GM18507 (cell line): ENCODE results near the gene TMOD3.
"Not testable (repeated sequence)": the region's sequence is repeated elsewhere in the genome, so short reads cannot be mapped to it uniquely, and the experiment has no call there.

Source experiments
- DNase-seq: peaks from one replicate; pipeline ENCODE4 v3.0.0; 2011; ENCODE audit warnings: low read depth; ENCODE audit not compliant: insufficient read length; ENCODE audit errors: extremely low spot score
- FAIRE-seq: peaks from 2 replicates; lab custom pipeline; 2011; peaks lifted over from hg19 to GRCh38; lab: Jason Lieb, UNC

The TMOD3 gene

DNA sequence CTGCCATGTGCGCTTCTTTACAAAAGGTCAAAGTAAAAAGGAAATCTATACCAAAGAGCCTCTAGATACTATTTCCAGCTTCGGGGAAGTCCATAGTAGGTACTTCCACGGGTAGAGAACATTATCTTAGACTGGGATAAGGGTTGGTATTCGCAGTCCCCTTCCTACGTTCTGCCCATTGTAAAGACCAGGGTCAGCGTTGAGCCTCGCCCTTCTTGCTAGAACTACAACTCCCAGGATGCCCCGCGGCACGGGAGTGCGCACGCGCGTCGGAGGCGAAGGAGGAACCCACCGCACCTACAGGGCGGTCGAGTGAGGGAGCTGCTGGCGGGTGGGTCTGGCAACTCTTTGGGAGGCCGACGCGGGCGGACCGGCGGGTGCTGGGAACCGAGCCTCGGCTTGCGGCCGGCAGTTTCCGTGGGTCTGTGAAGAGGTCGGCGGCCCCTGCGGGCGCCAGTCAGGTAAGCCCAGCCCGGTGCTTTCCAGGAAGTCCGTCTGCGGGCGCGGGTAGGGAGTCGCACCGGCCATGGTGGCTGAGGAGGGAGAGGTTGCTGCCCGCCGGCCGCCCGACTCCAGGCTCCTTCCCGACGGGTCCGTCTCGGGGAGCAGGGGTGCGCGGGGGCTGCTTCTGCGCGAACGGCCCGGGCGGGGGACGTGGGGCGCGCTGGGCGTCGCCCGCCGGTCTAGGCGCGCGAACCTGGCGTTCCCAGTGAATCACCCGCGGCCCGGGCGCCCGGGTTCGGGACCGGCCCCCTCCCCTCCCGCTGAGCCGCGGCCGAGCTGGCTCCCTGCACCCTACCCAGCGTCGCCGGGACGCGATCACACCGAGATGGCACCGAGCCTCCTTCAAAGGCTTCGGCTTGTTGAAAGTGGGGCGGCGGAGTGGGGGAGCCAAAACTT lies at the start of gene TMOD3:
Gene TMOD3, plus strand, starts transcription at position 278 of the 900 bp plus-strand sequence. CDS start 33,232 bp downstream, outside the sequence.
- peak; percentile 95 for FAIRE-seq
- peak; percentile 93 for DNase-seq

DNA sequence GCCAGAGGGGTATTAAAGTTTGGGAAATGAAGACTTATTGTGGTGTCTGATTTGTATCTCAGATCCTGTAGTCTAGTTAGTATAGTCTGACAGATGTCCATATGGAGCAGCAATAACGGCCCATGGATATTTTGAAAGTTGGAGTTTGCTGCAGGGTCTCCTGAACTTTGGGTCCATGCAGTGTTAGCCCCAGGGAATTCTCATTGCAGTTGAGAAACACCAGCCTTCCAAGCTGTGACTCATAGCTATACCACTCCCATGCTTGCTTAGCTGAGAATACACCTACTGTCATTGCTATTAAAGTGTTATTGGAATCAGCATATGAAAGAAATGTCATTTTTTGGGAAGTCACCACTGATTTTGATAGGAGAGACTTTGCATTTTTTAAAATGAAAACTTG lies 48.8 kb upstream of the TMOD3 start:
- no peak for DNase-seq
- FAIRE-seq = no peak

DNA sequence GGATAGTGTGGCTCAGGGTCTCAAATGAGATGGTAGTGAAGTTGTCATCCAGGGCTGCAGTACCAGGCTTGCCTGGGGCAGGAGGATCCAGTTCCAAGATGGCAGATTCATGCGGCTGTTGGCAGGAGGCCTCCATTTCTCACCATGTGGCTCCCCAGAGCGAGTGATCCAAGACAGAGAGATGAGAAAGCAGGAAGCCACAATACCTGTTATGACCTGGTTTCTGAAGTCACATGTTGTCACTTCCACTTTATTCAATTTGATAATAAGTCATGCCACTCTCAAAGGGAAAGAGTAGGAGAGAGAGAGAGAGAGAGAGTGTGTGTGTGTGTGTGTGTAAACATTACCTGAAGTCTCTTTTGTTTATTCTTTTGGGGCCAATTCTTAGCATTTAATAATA lies 47.9 kb upstream of the TMOD3 start:
- no peak for DNase-seq
- FAIRE-seq = no peak

DNA sequence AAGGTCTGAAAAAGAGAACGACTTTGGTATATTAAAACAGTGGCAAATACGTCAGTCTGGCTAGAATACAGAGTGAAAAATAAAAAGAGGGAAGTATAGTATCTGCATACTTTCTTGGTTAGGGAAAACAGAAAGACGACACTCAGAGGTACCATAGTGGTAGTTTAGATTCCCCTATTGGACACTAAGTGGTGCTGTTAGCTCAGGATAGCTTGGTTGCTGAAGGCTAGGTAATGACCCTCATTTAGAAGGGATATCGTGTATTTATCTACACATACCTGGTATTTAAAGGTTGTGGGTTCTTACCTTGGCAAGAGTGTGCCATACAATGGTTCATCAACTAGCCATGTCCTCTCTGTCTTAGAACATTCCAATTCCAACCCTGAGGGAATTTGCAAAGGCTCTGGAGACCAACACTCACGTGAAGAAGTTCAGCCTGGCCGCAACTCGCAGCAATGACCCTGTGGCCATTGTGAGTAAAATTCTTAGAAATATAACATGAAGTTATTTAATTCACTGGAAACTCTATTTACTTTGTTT lies 47.0 kb upstream of the TMOD3 start:
- FAIRE-seq (no peak), DNase-seq (no peak)

DNA sequence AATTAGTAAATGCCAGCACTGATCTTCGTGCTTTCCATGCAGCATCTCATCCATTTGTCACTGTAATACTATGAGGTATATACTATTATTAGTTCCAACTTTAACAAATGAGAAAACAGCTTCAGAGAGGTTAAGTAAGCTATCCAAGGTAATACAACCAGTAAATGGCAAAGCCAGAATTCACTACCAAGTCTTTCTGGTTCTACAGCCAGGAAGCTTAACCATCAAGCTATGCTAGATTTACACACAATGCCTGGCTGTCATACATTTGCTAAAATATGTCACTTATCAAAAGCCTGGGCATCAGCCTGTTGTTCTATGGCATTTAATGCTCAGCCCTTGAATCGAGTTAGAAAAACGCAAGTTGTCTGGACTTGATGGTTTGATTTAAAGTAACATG lies 45.5 kb upstream of the TMOD3 start:
- FAIRE-seq = no peak
- DNase-seq = no peak

DNA sequence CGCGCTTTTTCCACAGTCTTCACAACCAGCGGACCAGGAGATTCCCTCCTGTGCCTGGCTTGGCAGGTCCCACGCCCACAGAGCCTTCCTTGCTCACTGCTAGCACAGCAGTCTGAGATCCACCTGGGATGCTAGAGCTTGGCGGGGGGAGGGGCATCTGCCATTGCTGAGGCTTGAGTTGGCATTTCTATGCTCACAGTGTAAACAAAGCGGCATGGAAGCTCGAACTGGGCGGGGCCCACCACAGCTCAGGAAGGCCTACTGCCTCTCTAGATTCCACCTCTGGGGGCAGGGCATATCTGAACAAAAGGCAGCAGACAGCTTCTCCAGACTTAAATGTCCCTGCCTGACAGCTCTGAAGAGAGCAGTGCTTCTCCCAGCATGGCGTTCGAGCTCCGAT lies 42.3 kb upstream of the TMOD3 start:
- DNase-seq = not testable (repeated sequence)

DNA sequence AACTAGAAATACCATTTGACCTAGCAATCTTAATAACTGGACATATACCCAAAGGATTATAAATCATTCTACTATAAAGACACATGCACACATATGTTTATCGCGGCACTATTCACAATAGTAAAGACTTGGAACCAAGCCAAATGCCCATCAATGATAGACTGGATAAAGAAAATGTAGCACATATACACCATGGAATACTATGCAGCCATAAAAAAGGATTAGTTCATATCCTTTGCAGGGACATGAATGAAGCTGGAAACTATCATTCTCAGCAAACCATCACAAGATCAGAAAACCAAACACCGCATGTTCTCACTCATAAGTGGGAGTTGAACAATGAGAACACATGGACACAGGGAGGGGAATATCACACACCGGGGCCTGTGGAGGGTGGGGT lies 37.0 kb upstream of the TMOD3 start:
- DNase-seq, FAIRE-seq: not testable (repeated sequence)

More for the DNA sequence above, 42.3 kb upstream of the TMOD3 start:
- FAIRE-seq = not testable (repeated sequence)

DNA sequence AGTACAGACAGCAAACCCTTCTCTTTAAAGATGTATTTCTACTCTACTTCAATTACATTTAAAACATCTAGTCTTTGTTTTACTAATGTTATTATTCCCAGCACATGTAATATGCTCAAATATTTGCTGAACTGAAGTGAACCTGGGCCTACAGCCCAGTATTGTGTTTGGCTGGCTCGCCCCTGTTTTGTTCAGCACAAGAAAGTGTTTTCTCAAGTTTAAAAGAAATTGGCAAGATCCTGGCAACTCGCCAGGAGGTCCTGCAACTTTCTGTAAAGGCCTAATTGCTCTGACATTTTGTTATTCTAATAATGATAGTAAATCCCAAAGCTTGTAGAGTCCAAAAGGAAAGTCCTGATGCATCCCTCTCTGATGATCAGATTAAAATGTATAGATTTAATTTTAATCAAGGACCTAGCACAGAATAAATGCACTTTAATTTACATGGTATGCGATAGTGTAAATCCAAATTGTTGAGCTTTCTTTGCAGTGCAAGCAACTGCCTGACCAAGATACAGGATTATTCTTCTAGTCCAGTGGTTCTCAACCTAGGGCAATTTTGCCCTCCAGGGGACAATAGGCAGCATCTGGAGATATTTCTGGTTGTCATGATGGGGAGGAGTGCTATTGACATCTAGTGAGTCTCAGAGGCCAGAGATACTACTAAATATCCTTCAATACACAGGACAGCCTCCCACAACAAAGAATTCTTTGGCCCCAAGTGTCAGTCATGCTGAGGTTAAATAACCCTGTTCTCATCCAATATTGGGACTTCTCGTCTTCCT lies 35.7 kb upstream of the TMOD3 start:
- DNase-seq (no peak), FAIRE-seq (no peak)

DNA sequence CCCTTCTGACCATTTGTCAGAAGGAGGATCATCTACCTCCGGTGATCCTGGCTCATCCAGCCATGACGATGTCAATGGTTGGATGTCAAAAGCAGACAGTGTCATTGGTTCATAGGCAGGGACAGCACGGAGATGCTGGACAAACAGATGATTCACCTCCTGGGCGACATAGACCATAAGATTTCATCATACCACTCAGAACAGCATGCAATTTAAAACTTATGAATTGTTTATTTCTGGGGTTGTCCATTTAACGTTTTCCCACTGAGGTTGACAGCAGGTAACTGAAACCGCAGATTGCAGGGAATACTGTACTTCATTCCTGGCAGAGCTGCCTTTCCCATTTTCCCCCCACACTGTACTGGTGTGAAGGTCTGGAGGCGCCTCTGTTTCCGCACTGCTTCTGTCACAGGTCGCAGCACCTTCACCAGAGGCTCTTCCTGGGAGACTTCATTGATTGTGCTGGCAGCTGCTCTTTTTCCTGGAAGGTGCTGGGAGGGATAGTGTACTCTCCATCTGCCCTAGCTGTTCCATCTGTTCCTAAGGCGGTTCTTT lies 32.5 kb upstream of the TMOD3 start:
- FAIRE-seq = no peak
- no peak for DNase-seq

DNA sequence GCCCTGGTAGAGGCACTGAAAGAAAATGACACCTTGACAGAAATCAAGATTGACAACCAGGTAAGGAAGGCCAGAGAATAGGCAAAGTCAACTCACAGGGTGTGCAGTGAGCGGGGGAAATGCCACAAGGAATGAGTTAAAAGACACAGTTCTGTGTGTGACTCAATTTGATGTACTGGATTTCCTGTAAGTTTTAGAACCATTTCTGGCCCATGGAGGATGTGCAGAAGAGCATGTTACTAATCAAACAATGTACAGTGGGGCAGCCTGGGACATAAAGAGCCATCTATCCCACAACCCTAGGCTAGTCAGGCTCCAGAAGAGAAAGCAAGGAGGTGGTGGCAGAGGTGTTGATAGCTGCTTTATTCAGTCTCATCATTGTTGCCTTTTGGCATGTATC lies 31.2 kb upstream of the TMOD3 start:
- DNase-seq (no peak), FAIRE-seq (no peak)

DNA sequence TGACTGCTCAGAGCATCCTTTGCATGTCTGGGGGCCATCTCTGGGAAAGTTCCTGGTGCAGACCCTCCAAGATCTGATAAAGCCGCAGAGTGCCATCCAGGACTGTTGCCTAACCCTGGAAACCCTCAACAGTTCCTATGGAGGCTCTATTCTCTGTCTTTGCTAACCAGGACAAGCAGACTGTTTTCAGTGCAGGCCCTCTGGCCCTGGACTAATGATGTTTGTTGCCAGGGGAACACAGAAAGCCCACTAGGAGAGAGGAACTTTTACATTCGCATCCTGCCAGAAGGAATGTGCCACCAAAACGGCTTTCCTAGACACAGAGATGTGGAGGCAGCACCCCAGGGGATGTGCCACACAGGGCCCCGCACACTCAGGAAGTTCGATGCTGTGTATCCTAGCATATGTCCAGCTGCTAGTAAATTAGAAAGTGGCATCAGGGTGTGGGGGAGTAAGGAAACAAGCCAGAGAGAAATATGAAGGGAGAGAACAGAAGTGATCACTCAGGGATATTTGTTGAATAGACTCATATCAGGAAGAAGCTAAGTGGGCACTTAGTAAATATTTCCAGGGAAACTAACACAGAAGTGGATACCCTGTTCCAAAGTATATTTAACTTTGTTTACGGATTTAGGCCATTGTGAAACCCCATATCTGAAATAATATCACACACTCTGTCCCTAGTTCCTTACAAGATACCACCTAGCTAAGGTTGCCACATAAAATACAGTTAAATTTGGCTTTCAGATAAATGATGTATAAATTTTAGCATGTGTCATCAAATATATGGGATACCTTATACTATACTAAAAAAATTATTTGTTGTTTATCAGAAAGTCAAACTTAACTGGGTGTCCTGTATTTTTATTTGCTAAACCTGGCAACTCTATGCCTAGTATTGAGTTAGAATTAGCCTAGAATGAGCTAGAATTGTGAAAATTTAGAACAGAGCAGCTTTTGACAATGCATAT lies 29.9 kb upstream of the TMOD3 start:
- FAIRE-seq (no peak), DNase-seq (no peak)

DNA sequence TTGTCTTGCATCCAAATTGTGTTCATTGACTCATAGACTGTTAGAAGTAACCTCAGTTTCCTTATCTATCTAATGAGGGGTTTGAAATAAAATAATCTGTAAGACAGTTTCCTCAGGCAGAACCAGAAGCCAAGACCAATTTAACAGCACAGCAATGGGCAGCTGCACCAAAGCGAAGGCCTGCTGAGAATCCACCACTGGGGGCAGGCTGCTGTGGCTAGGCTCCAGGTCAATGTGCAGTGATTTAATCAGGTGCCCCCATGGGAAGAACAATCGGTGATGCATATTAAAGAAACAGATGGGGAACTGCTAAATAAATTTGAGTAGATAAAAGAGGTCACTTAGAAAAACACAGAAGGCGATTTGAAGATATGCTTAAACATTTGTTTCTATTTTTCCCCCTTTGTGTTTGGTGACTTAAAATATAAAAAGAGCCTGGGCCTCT lies 28.0 kb upstream of the TMOD3 start:
- FAIRE-seq (no peak), DNase-seq (no peak)

DNA sequence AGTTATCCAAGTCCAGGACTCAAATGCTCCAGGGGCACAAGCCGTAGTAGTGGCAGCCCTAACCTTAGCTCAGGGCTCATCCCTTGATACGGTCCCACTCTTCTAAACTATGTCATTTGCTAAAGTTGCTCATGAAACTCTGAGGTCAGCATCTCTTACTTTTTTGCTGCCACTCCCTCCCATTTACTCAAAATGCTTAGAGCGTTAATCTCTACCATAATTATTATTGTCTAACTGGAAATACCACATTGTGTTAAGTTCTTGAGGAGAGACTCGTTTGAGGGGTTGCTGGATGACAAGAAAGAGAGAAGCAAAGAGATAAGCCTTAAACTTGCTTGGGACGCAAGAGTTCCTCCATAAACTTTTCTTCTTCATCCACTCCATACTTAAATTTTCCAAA lies 26.9 kb upstream of the TMOD3 start:
- no peak for FAIRE-seq

DNA sequence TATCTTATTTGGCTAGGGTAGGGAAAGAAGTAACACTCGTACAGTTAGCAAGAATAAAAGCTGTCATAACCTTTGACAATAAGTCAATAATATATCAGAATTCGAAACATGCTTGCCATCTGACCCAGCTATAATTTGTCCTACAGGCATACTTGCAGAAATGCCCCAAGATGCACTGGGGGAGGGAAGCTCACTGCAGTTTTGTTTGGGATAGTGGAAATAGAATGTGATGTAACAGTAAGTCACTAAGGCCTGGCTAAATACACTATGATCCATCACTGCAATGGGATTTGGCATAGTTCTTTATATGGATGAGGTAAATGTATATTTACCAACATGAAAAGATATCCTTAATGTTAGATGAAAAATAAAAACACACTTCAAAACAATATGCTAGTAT lies 25.5 kb upstream of the TMOD3 start:
- DNase-seq (no peak), FAIRE-seq (no peak)

More for the DNA sequence above, 26.9 kb upstream of the TMOD3 start:
- no peak for DNase-seq

DNA sequence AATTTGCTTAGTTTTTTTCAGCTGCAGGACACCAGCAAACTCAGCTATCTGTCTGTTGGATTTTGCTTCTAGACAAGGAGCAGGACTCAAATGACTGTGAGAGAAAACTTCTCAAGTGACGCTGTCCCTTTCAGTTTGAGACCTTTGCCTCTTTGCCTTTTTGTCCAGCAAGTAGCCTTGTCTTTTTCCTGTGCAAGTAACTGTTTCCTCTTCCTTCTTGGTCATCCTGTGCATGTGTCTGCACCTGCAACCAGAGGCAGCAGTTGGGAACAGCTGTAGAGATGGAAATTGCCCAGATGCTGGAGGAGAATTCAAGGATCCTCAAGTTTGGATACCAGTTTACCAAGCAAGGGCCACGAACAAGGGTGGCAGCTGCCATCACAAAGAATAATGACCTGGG lies 23.3 kb upstream of the TMOD3 start:
- no peak for FAIRE-seq
- no peak for DNase-seq

DNA sequence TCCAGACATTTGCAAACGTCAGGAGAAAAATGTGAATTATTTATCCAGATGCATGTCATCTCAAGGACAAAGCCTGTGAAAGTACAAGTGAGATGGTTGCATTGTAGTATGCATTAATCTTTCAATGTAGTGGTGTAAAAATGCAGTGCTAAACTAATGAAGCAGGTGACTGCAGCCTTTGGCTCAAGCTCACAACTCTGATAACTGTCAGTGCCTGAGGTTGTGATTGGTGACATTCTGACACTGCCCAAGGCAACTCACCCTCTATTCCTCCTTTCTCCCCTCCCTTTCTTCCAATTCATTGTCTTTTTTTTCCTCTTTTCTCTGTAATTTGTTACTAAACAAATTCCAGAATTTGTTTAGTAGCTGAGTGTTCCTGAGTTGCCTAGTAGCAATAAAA lies 20.0 kb upstream of the TMOD3 start:
- FAIRE-seq = no peak
- DNase-seq = no peak

DNA sequence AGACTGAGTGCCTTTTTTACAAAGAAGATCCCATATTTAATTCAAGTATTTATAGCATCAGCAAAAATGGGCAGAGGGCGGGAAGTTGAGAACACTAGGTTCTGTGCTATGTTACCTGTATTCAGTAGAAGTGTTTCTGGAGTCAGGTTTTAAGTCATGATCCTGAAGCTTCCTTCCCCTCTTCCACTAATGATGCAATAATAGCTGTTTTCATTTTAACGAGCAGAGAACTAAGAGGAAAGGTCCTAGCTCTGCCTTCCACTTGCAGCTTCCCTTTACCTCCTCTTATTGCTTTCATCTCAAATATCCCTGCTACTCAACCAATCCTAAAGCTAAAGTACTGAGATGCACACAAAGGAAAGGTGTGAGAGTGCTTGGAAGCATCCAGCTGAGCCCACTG lies 16.9 kb upstream of the TMOD3 start:
- FAIRE-seq (no peak), DNase-seq (no peak)

DNA sequence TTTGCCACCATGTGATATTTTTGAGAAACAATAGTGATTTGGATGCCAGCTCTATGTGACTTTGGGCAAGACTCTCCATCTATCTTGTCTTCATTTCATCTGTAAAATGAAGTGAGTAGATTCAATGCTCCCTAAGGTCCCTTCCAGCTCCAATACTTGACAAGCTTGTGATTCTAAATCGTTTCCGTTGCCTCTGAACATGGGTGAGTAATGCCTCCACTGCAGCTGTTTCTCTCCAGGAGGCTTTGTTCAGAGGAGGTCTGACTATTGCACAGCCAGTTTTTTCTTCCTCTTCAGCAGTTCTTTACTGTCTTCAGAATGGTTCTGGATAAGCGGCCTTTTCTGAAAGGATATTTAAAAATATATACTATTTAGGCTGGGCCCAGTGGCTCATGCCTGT lies 14.8 kb upstream of the TMOD3 start:
- FAIRE-seq (no peak), DNase-seq (no peak)

DNA sequence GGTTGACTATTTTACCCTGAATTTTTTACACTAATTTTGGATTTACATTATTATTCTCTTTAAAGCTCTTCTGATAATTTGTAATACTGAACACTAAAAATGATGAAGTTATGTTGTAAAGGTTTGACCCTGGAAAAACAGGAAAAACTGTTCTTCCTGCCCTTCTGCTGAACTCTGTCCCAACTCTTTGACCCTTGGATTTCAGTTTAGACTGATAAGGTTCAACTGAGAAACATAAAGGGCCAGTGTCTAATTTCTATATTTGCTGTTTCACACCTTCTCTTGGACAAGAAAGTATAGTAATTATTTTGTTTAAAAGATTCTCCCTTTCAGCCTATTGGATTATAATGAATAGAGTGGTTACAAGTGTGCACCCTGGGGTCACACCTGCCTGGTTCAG lies 12.8 kb upstream of the TMOD3 start:
- FAIRE-seq = no peak
- no peak for DNase-seq
